GM18873 (cell line): ENCODE data around the gene SEC23B.

Experiments used
- ATAC-seq: cut with Tn5 transposase; IDR thresholded peaks from one replicate; pipeline ENCODE4 v1.9.1; 2021; ENCODE audit warnings: mild to moderate bottlenecking, moderate library complexity, moderate number of reproducible peaks; ENCODE audit not compliant: unreplicated experiment, low FRiP score

Gene SEC23B

DNA sequence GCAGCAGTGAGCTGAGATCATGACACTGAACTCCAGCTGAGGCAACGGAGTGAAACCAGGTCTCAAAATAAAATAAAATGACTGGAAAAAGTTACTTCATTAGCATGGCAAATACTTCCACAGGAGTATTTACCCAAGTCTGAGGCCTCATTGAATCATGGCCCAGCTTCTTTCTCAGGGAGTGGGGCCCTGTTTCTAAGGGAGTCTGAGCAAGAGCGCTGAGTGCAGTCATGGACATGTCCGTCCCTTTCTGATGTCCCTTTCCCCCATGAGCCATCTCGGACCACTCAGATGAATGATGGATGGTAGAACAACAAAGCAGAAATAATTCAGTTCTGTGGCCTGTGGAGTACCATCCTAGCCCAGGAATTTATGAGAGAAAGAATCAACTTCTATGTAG lies 72.3 kb downstream of the SEC23B start:
- ATAC-seq = no peak

GRCh38 chr20:18585134-18585533 lies 77.4 kb downstream of the SEC23B start:
- no peak for ATAC-seq

- ATAC-seq = peak; percentile 87
Observed at GRCh38 chr20:18587665-18588573, 80.2 kb downstream of the SEC23B start, which contains the start of gene DTD1. TSS of gene DTD1 (plus strand) at chr20:18588054. CDS start at chr20:18588073, 19 bp downstream.

- peak; percentile 20 for ATAC-seq
Observed at GRCh38 chr20:18588574-18588933, 80.8 kb downstream of the SEC23B start.

DNA sequence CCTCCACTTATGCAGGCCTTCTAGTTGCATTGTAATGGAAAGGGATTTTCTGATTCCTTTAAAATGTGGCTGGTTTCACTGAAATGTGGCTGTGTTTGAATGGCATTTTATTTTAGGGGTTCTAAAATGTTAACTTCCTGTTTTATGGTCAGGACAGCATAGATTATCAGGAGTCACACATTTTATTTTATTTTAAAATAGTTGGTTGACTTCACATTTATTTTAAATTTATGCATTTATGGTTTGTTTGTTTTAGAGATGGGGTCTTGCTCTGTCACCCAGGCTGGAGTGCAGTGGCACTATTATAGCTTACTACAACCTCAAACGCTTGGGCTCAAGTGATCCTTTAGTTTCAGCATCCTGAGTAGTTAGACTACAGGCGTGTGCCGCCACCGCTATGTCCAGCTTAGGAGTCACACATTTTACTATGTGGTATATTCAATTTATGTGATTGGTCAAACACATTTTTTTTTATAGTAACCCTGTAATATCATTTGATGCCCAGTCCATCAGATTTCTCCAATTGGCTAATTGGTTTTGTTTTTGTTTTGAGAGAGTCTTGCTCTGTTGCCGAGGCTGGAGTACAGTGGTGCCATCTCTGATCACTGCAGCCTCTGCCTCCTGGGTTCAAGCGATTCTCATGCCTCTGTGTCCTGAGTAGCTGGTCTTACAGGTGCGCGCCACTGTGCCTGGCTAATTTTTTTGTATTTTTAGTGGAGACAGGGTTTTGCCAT lies 82.4 kb downstream of the SEC23B start:
- no peak for ATAC-seq

DNA sequence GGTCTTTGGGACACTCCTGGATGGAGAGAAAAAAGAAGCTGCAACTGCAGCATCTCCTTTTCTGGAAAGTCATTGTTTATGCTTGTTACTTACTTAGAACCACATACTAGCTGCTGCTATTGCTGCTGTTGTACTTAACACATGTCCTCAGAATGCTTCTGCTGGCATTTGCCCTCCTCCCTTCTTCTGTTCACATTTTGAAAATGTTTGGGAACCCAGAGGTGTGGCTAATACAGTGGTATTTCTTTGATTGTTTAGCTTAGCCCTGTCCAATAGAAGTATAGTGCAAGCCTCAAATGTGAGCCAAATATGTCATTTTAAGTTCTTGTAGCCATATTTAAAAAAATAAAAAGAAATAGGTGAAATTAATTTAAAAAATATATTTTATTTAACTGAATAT lies 88.5 kb downstream of the SEC23B start:
- ATAC-seq = no peak

DNA sequence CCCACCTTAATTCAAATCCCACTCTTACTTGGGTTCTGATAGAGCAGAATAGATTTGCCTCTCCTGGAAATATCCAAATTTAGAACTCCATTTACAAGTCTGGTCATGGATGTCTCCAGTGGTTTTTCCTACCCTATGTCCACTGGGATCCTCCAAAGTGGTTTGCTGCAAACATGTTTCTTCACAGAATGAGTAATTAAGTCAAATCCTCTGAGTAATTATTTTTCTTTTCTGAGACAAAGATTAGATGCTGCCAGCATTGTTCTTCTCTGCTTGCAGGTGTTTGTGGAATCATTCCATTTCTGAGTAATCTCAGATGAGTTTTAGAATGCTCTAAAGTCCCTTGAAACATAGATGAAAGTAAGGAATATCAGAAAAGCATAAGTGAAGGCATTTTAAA lies 102.0 kb downstream of the SEC23B start:
- no peak for ATAC-seq
